NT2/D1 (cell line): ENCODE data around the gene TCAF1.

Source experiments
- SUZ12 ChIP-seq: IDR thresholded peaks from 2 replicates; pipeline ENCODE4 v1.6.1; 2011; ENCODE audit not compliant: insufficient read length, insufficient read depth; ENCODE audit errors: extremely low read depth
- YY1 ChIP-seq: IDR thresholded peaks from 2 replicates; pipeline ENCODE4 v1.6.1; 2011; ENCODE audit not compliant: insufficient read length, insufficient read depth
- ZNF274 ChIP-seq: IDR thresholded peaks from 2 replicates; pipeline ENCODE4 v1.6.1; 2011; ENCODE audit warnings: mild to moderate bottlenecking, low read depth, low read length

DNA sequence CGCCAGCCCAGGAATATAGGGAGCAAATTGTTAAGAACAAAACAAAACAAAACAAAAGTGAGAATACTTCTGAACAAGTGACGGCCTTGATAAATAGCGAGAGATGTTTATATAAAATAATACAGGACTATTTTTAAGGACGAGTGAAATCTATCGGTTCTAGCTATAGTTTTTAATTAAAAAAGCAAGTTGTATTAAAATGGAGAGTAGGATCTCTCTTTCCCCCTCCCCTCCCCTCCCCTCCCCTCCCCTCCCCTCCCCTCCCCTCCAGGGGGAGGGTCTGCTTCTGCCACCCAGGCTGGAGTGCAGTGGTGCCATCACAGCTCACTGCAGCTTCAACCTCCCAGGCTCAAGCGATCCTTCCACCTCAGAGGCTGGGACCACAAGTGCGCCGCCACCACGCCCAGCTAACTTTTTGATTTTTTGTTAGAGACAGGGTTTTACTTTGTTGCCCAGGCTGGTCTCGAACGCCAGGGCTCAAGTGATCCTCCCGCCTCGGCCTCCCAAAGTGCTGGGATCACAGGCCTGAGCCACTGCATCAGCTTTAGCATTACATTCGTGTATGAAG is 440 bp upstream of the TCAF1 start:
- TF ChIP-seq YY1 (no peak), SUZ12 (no peak), ZNF274 (no peak)
